ENCODE measurements around the gene ASTN2.

DNA sequence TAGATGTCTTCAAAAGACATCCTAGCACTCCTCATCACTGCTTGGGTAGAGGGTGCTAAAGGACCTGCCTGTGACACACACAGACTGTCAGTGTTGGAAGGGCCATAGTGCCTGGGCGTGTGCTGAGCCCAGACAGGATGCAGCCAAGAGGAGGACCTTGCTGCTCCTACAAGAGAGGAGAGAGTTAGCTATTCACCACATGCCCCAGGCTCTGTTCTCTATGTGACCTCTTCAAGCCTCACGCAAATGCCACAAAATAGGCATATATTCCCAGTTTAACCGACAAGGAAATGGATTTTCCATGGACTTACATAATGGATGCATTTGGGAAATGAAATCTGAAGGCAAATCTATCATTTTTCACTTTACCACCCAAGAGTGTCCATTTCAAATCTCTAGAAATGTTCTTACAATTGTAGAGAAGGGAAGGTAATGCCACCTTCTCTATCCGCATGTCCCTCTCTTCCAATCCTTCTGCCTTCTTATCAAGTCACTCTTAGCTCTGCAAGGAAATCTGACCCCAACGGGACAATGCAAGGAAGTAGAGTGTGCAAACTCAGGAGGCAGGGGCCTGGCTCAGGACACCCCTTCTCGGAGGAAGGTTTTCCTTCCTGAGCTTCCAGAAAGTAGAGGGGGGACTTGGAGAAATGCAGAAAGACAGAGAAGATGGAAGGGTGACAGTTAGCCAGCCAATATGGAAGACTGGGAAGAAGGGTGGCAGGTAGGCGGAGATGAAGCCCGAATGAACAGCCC lies 678.3 kb downstream of the ASTN2 start:
- no peak for TF ChIP-seq EZH2phosphoT487 (IDR thresholded peaks at IDR 0.05; ENCODE audit: borderline replicate concordance, low read length)
- TF ChIP-seq, protein P1, sequence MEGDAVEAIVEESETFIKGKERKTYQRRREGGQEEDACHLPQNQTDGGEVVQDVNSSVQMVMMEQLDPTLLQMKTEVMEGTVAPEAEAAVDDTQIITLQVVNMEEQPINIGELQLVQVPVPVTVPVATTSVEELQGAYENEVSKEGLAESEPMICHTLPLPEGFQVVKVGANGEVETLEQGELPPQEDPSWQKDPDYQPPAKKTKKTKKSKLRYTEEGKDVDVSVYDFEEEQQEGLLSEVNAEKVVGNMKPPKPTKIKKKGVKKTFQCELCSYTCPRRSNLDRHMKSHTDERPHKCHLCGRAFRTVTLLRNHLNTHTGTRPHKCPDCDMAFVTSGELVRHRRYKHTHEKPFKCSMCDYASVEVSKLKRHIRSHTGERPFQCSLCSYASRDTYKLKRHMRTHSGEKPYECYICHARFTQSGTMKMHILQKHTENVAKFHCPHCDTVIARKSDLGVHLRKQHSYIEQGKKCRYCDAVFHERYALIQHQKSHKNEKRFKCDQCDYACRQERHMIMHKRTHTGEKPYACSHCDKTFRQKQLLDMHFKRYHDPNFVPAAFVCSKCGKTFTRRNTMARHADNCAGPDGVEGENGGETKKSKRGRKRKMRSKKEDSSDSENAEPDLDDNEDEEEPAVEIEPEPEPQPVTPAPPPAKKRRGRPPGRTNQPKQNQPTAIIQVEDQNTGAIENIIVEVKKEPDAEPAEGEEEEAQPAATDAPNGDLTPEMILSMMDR (IDR thresholded peaks at IDR 0.05; ENCODE audit: low read depth, low read length, poor library complexity, severe bottlenecking): no peak

All from DOHH2 (cell line).